ENCODE results near the gene RANBP17.

RANBP17 gene

DNA sequence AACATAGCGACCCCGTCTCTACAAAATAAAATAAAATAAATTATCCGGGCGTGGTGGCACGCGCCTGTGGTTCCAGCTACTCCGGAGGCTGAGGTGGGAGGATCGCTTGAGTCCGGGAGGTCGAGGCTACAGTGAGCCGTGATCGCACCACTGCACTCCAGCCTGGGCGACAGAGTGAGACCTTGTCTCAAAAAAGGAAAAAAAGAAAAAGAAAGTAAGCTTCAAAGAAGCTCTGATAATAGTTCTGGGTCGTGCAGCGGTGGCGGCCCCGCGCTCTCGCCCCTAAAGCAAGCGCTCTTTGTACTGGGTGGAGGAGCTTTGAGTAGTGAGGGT, 454.1 kb downstream of the RANBP17 start:
- Histone ChIP-seq H3K27ac (ENCODE audit: insufficient read depth, low read depth, low read length, poor library complexity, severe bottlenecking) (no peak overlapping the region), H3K27me3 (ENCODE audit: control insufficient read depth, insufficient read depth, low read length, poor library complexity, severe bottlenecking) (peaks cover 100% of the 10 kb centered on the region), H3K4me3 (ENCODE audit: insufficient read depth, low read depth, low read length) (no peak overlapping the region), H3K4me1 (ENCODE audit: control insufficient read depth, insufficient read depth, low read length) (no peaks in the 10 kb centered on the region), H3K9me3 (ENCODE audit: control insufficient read depth, low read length) (no peaks in the 10 kb centered on the region), H3K36me3 (ENCODE audit: control insufficient read depth, insufficient read depth, low read length) (no peaks in the 10 kb centered on the region)
- 9 to 12% methylated on average over 20 of the region's 20 CpGs for WGBS, 2 experiments

- H3K4me1 ChIP-seq (ENCODE audit: control insufficient read depth, insufficient read depth, low read length) = no peaks in the 10 kb centered on the region
- H3K9me3 ChIP-seq (ENCODE audit: control insufficient read depth, low read length) = no peaks in the 10 kb centered on the region
- H3K36me3 ChIP-seq (ENCODE audit: control insufficient read depth, insufficient read depth, low read length) = no peaks in the 10 kb centered on the region
- WGBS, 2 experiments = 5 to 7% methylated on average over 66 of the region's 66 CpGs
- H3K4me3 ChIP-seq (ENCODE audit: insufficient read depth, low read depth, low read length) = peak overlapping the region; percentile 1
- no peak overlapping the region for H3K27ac ChIP-seq (ENCODE audit: insufficient read depth, low read depth, low read length, poor library complexity, severe bottlenecking)
- H3K27me3 ChIP-seq (ENCODE audit: control insufficient read depth, insufficient read depth, low read length, poor library complexity, severe bottlenecking) = peaks cover 100% of the 10 kb centered on the region
These were observed 454.7 kb downstream of the RANBP17 start for GRCh38 chr5:171316258-171317121.

DNA sequence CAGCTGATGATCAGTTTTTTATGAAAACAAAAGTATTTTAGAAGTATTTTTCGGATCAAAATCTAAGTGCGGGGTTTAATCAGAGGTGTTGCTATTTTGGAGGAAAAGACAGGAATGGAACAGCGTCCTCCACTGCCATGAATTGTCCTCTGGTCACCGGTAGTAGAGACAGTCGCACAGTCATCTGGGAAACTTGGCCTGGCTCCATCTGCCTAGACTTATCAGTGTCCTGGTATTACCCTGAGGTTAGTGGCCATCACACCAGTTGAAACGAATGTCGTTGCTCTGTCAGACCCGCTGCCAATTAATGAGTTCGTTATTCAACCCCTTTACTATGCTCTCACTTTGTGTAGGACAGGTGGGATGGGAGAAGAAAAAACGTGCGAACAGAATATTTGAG, 455.4 kb downstream of the RANBP17 start:
- H3K4me1 ChIP-seq (ENCODE audit: control insufficient read depth, insufficient read depth, low read length) = no peaks in the 10 kb centered on the region
- peaks cover 100% of the 10 kb centered on the region for H3K27me3 ChIP-seq (ENCODE audit: control insufficient read depth, insufficient read depth, low read length, poor library complexity, severe bottlenecking)
- no peaks in the 10 kb centered on the region for H3K36me3 ChIP-seq (ENCODE audit: control insufficient read depth, insufficient read depth, low read length)
- no peaks in the 10 kb centered on the region for H3K9me3 ChIP-seq (ENCODE audit: control insufficient read depth, low read length)
- 24 to 25% methylated on average over 9 to 11 of the region's 11 CpGs for WGBS, 2 experiments
- no peak overlapping the region for H3K4me3 ChIP-seq (ENCODE audit: insufficient read depth, low read depth, low read length)
- no peak overlapping the region for H3K27ac ChIP-seq (ENCODE audit: insufficient read depth, low read depth, low read length, poor library complexity, severe bottlenecking)

DNA sequence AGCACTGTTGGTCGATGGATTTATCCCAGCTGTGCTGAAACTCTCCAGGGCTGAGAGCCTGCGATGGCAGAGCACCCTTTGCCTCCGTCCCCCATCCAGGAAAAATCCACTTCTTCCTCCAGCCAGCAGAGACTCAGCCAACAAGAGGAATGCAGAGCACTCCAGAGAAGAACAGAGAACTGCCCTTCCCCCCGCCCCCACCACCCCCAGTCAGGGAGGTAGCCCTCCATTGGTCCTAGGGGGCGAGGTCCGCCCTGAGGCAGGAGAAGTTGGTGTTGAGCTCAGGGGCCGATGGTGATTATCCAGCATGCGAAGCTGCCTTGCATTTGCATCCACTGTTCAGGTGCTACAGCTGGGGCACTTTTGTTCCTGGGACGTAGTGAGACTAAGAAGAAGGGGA, 456.2 kb downstream of the RANBP17 start:
- Histone ChIP-seq H3K27ac (ENCODE audit: insufficient read depth, low read depth, low read length, poor library complexity, severe bottlenecking) (no peak overlapping the region), H3K4me3 (ENCODE audit: insufficient read depth, low read depth, low read length) (no peak overlapping the region), H3K27me3 (ENCODE audit: control insufficient read depth, insufficient read depth, low read length, poor library complexity, severe bottlenecking) (peaks cover 100% of the 10 kb centered on the region), H3K36me3 (ENCODE audit: control insufficient read depth, insufficient read depth, low read length) (no peaks in the 10 kb centered on the region), H3K9me3 (ENCODE audit: control insufficient read depth, low read length) (no peaks in the 10 kb centered on the region), H3K4me1 (ENCODE audit: control insufficient read depth, insufficient read depth, low read length) (no peaks in the 10 kb centered on the region)
- 1% methylated on average over 8 to 9 of the region's 9 CpGs for WGBS, 2 experiments

DNA sequence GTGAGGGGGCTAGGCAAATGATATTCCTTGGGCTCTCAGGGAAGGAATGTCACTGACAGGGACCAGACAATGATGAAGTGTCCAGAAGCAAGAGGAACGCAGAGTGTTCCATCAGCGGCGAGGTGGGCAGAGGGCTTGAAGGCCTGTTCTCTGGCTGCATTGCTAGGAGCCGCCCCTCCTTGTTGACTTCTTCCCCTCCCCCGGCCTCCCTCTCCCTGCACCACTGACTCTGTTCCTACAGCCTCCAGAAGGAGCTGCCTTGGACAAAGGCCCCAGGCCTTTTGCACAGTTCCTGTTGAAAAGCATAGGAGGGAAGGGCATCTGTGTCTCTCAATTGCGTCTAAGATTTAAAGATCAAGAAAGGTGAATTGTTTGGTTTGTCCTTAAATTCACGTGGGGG, 459.6 kb downstream of the RANBP17 start:
- H3K27me3 ChIP-seq (ENCODE audit: control insufficient read depth, insufficient read depth, low read length, poor library complexity, severe bottlenecking) = peaks cover 100% of the 10 kb centered on the region
- 72 to 74% methylated on average over 7 of the region's 7 CpGs for WGBS, 2 experiments
- H3K27ac ChIP-seq (ENCODE audit: insufficient read depth, low read depth, low read length, poor library complexity, severe bottlenecking) = no peak overlapping the region

GRCh38 chr5:171322527-171322926, 460.7 kb downstream of the RANBP17 start:
- H3K4me3 ChIP-seq (ENCODE audit: insufficient read depth, low read depth, low read length) = no peak overlapping the region
- H3K36me3 ChIP-seq (ENCODE audit: control insufficient read depth, insufficient read depth, low read length) = no peaks in the 10 kb centered on the region
- no peaks in the 10 kb centered on the region for H3K9me3 ChIP-seq (ENCODE audit: control insufficient read depth, low read length)
- peaks cover 94% of the 10 kb centered on the region for H3K27me3 ChIP-seq (ENCODE audit: control insufficient read depth, insufficient read depth, low read length, poor library complexity, severe bottlenecking)
- no peak overlapping the region for H3K27ac ChIP-seq (ENCODE audit: insufficient read depth, low read depth, low read length, poor library complexity, severe bottlenecking)
- no peaks in the 10 kb centered on the region for H3K4me1 ChIP-seq (ENCODE audit: control insufficient read depth, insufficient read depth, low read length)
- 91 to 99% methylated on average over 5 of the region's 5 CpGs for WGBS, 2 experiments

More for the DNA sequence above, 459.6 kb downstream of the RANBP17 start:
- Histone ChIP-seq H3K4me1 (ENCODE audit: control insufficient read depth, insufficient read depth, low read length) (no peaks in the 10 kb centered on the region), H3K9me3 (ENCODE audit: control insufficient read depth, low read length) (no peaks in the 10 kb centered on the region), H3K4me3 (ENCODE audit: insufficient read depth, low read depth, low read length) (no peak overlapping the region), H3K36me3 (ENCODE audit: control insufficient read depth, insufficient read depth, low read length) (no peaks in the 10 kb centered on the region)

GRCh38 chr5:171323007-171323406, 461.2 kb downstream of the RANBP17 start:
- 85 to 90% methylated on average over 2 of the region's 3 CpGs for WGBS, 2 experiments
- Histone ChIP-seq H3K4me1 (ENCODE audit: control insufficient read depth, insufficient read depth, low read length) (no peaks in the 10 kb centered on the region), H3K36me3 (ENCODE audit: control insufficient read depth, insufficient read depth, low read length) (no peaks in the 10 kb centered on the region), H3K27ac (ENCODE audit: insufficient read depth, low read depth, low read length, poor library complexity, severe bottlenecking) (no peak overlapping the region), H3K27me3 (ENCODE audit: control insufficient read depth, insufficient read depth, low read length, poor library complexity, severe bottlenecking) (peaks cover 94% of the 10 kb centered on the region), H3K4me3 (ENCODE audit: insufficient read depth, low read depth, low read length) (no peak overlapping the region), H3K9me3 (ENCODE audit: control insufficient read depth, low read length) (no peaks in the 10 kb centered on the region)

DNA sequence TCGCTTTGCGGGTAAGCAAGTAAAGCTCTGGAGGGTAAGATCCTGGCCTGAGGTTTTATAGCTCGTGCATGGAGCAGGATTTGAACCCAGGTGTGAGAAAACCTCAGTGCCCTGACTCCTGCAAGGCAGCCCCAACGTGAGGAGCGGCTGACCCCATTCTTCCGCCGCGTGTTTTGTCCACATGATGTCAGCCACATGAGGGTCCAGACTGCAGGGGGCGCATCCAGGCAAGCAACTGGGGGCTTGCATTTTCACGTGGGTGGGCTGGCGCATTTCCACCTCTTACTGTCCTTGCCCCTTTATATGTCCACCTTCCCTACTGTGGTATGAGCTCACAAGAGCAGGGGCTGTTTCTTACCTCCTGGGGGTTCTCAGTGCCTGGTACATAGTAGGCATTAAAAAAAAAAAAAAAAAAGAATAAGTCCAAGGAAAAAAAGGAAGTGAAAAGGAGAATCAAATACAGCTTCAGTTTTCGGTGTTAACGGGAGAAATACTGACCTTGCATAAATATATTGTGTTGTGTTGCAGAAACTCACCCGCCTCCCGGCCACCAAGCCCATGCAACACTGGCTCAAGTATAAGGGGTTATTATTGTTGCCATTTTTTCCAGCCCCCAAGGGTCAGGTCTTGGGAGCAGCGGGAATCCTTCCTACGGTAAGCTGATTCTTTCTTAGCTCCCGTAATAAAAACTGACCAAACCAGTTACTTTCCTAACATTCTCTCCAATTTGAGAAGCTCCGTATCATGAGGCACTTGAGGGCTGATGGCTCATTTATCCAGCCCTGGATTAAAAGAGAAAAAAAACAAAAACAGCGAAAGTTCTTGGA, 462.2 kb downstream of the RANBP17 start:
- peaks cover 92% of the 10 kb centered on the region for H3K27me3 ChIP-seq (ENCODE audit: control insufficient read depth, insufficient read depth, low read length, poor library complexity, severe bottlenecking)
- no peaks in the 10 kb centered on the region for H3K4me1 ChIP-seq (ENCODE audit: control insufficient read depth, insufficient read depth, low read length)
- no peaks in the 10 kb centered on the region for H3K36me3 ChIP-seq (ENCODE audit: control insufficient read depth, insufficient read depth, low read length)
- WGBS, 2 experiments = 64% methylated on average over 20 of the region's 20 CpGs
- H3K9me3 ChIP-seq (ENCODE audit: control insufficient read depth, low read length) = no peaks in the 10 kb centered on the region
- H3K4me3 ChIP-seq (ENCODE audit: insufficient read depth, low read depth, low read length) = no peak overlapping the region
- no peak overlapping the region for H3K27ac ChIP-seq (ENCODE audit: insufficient read depth, low read depth, low read length, poor library complexity, severe bottlenecking)

DNA sequence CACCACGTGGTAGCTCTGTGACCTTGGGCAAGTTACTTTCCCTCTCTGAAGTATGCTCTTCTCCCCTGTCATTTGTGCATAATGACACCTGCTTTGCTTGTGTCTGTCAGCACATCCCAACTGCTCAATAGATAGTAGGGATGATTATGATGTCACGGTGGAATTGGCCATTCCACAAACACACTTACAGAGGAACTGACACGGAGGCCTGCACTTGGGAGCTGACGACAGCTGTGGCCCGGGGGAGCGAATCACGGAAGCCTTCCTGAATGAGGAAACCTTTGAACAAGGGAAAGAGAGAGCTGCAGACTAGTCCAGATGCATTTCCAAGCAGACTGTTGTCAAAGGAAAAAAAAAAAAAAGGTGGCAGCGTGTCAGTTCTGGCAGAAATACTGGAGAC, 468.2 kb downstream of the RANBP17 start:
- H3K9me3 ChIP-seq (ENCODE audit: control insufficient read depth, low read length) = no peaks in the 10 kb centered on the region
- no peak overlapping the region for H3K4me3 ChIP-seq (ENCODE audit: insufficient read depth, low read depth, low read length)
- peaks cover 51% of the 10 kb centered on the region for H3K27me3 ChIP-seq (ENCODE audit: control insufficient read depth, insufficient read depth, low read length, poor library complexity, severe bottlenecking)
- H3K4me1 ChIP-seq (ENCODE audit: control insufficient read depth, insufficient read depth, low read length) = no peaks in the 10 kb centered on the region
- 75 to 80% methylated on average over 7 to 8 of the region's 8 CpGs for WGBS, 2 experiments
- H3K36me3 ChIP-seq (ENCODE audit: control insufficient read depth, insufficient read depth, low read length) = no peaks in the 10 kb centered on the region
- no peak overlapping the region for H3K27ac ChIP-seq (ENCODE audit: insufficient read depth, low read depth, low read length, poor library complexity, severe bottlenecking)

- H3K36me3 ChIP-seq (ENCODE audit: control insufficient read depth, insufficient read depth, low read length) = no peaks in the 10 kb centered on the region
- no peak overlapping the region for H3K27ac ChIP-seq (ENCODE audit: insufficient read depth, low read depth, low read length, poor library complexity, severe bottlenecking)
- H3K4me3 ChIP-seq (ENCODE audit: insufficient read depth, low read depth, low read length) = no peak overlapping the region
- H3K9me3 ChIP-seq (ENCODE audit: control insufficient read depth, low read length) = no peaks in the 10 kb centered on the region
- peaks cover 42% of the 10 kb centered on the region for H3K27me3 ChIP-seq (ENCODE audit: control insufficient read depth, insufficient read depth, low read length, poor library complexity, severe bottlenecking)
- WGBS, 2 experiments = 77 to 82% methylated on average over 8 of the region's 8 CpGs
- H3K4me1 ChIP-seq (ENCODE audit: control insufficient read depth, insufficient read depth, low read length) = no peaks in the 10 kb centered on the region
These were observed 473.8 kb downstream of the RANBP17 start for GRCh38 chr5:171335616-171336015.
